ENCODE data around the gene ZNF470. TPM values are rescaled to one million over a fixed set of nuclear protein-coding genes. Genes with fewer than 3 reads are reported as not detected.

The ZNF470 gene
- total and polyA plus RNA-seq, 11 donors = 1.7 to 7.1 (median 3.5) TPM

- TF ChIP-seq POLR2A (IDR thresholded peaks at IDR 0.05) = peak in 1 of 2 donors; percentile 49
- no peak for TF ChIP-seq CTCF (IDR thresholded peaks at IDR 0.05)
- H3K4me1 ChIP-seq = peaks cover 0 to 20% (median 10%) of the 10 kb centered on the region in 12 donors
- ATAC-seq (peak; percentile 98 to 99 (median 98)), DNase-seq (peak; percentile 93 to 96 (median 94))
- intact Hi-C loops (cut with DNase I) = loop anchor here in 6 of 10 donors (1.0 to 10.0 kb wide), 8 partner anchors 28 to 146 kb away; partner anchors contain the start of genes ZNF470 (in 2 of the 6), ZNF582 (in 2 of the 6), ZNF583 (in 2 of the 6) and ZNF667 (in 1 of the 6)
- 1% methylated on average over 15 to 46 of the region's 46 CpGs for WGBS, 4 donors
- peak overlapping the region; percentile 88 to 98 (median 96) for H3K27ac ChIP-seq
- H3K27me3 ChIP-seq = no peaks in the 10 kb centered on the region
- peaks cover 0 to 39% (median 14%) of the 10 kb centered on the region in 9 donors for H3K36me3 ChIP-seq
- peak overlapping the region; percentile 52 to 94 (median 82) for H3K4me3 ChIP-seq
- H3K9me3 ChIP-seq = peaks cover 0 to 73% (median 26%) of the 10 kb centered on the region in 12 donors
Observed at GRCh38 chr19:56538254-56538760, 29.0 kb upstream of the ZNF470 start.

GRCh38 chr19:56538761-56539263, 28.5 kb upstream of the ZNF470 start, which contains the start of gene ZFP28:
Gene ZFP28 (plus strand): TSS chr19:56538948. CDS start chr19:56539019, 71 bp downstream.
- intact Hi-C loops (cut with DNase I) = loop anchor here in 6 of 10 donors (1.0 to 10.0 kb wide), 9 partner anchors 28 to 146 kb away; partner anchors contain the start of genes ZNF470 (in 3 of the 6), ZNF582 (in 2 of the 6), ZNF583 (in 2 of the 6) and ZNF667 (in 1 of the 6)
- TF ChIP-seq POLR2A (IDR thresholded peaks at IDR 0.05) (peak in 1 of 2 donors; percentile 22), CTCF (IDR thresholded peaks at IDR 0.05) (no peak)

GRCh38 chr19:56543776-56544175, 23.5 kb upstream of the ZNF470 start:
- ATAC-seq (no peak), DNase-seq (no peak)
- peaks cover 0 to 85% (median 30%) of the 10 kb centered on the region in 9 donors for H3K36me3 ChIP-seq
- H3K27me3 ChIP-seq = no peaks in the 10 kb centered on the region
- 93 to 100% (median 95%) methylated on average over 2 of the region's 2 CpGs for WGBS, 4 donors
- no peak overlapping the region for H3K4me3 ChIP-seq
- TF ChIP-seq CTCF (IDR thresholded peaks at IDR 0.05) = no peak
- no peak for TF ChIP-seq POLR2A (IDR thresholded peaks at IDR 0.05)
- H3K27ac ChIP-seq = no peak overlapping the region
- intact Hi-C loops (cut with DNase I) = no loop called here
- peaks cover 0 to 84% (median 37%) of the 10 kb centered on the region in 12 donors for H3K9me3 ChIP-seq
- H3K4me1 ChIP-seq = peaks cover 0 to 15% (median 8%) of the 10 kb centered on the region in 12 donors

More at GRCh38 chr19:56538761-56539263, 28.5 kb upstream of the ZNF470 start, which contains the start of gene ZFP28:
- H3K4me1 ChIP-seq = peaks cover 0 to 20% (median 10%) of the 10 kb centered on the region in 12 donors
- peaks cover 0 to 44% (median 14%) of the 10 kb centered on the region in 9 donors for H3K36me3 ChIP-seq
- peaks cover 0 to 73% (median 27%) of the 10 kb centered on the region in 12 donors for H3K9me3 ChIP-seq
- ATAC-seq (peak; percentile 62 to 91 (median 80)), DNase-seq (peak; percentile 83 to 92 (median 89))
- no peaks in the 10 kb centered on the region for H3K27me3 ChIP-seq
- 0 to 2% (median 1%) methylated on average over 13 to 53 of the region's 65 CpGs for WGBS, 4 donors
- H3K27ac ChIP-seq = peak within 1 kb of the TSS; percentile 88 to 98 (median 96)
- peak within 1 kb of the TSS; percentile 52 to 94 (median 82) for H3K4me3 ChIP-seq

- WGBS, 4 donors = 53 to 66% (median 58%) methylated on average over 6 of the region's 6 CpGs
- Histone ChIP-seq H3K27ac (no peak overlapping the region), H3K4me1 (no peaks in the 10 kb centered on the region), H3K36me3 (peaks cover 11 to 97% (median 52%) of the 10 kb centered on the region in 9 donors), H3K27me3 (no peaks in the 10 kb centered on the region), H3K4me3 (no peak overlapping the region), H3K9me3 (peaks cover 0 to 100% (median 65%) of the 10 kb centered on the region in 12 donors)
- intact Hi-C loops (cut with DNase I) = no loop called here
- TF ChIP-seq POLR2A (IDR thresholded peaks at IDR 0.05) (no peak), CTCF (IDR thresholded peaks at IDR 0.05) (peak in 4 of 12 donors; percentile 9 to 35 (median 16))
- ATAC-seq (no peak), DNase-seq (no peak)
Observed at GRCh38 chr19:56547535-56547934, 19.7 kb upstream of the ZNF470 start.
